ENCODE measurements around the gene KLF3. TPM values are rescaled to one million over a fixed set of nuclear protein-coding genes. Genes with fewer than 3 reads are reported as not detected.

Gene KLF3
- total and polyA plus RNA-seq, 2 of the 8 experiments (the other 6 are each of a cell fraction or from before 2014, with no cell fraction given) = 8.0 to 14.9 TPM

DNA sequence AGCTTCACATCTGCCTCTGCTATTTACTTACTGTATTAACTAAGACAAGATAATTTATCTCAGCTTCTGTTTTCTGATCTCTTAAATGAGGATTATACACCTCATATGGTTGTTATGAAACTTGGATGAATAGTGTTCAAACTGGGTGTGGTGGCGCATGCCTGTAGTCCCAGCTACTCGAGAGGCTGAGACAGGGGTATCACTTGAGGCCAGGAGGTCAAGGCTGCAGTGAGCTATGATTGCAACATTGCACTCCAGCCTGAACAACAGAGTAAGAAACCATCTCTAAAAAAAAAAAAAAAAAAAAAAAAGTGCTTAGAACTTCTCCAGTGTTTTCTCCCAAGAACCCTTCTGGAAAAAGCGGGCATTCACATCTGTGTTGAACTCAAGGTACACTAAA, 19.8 kb upstream of the KLF3 start:
- Histone ChIP-seq H2AK5ac (ENCODE audit: low read depth, low read length) (no peak overlapping the region), H3K9me3 (ENCODE audit: insufficient read depth in 2 of 2, low read depth in 1 of 2, low read length in 1 of 2) (no peaks in the 10 kb centered on the region), H3K4me2 (ENCODE audit: insufficient read depth in 1 of 2, low read depth in 2 of 2, low read length in 2 of 2) (no peak overlapping the region), H2AFZ (ENCODE audit: low read length) (no peak overlapping the region), H2BK15ac (ENCODE audit: low read length) (no peak overlapping the region), H2BK5ac (ENCODE audit: low read depth, low read length) (no peak overlapping the region), H4K5ac (ENCODE audit: insufficient read length, low read depth, low read length) (no peak overlapping the region), H3K4ac (replicated peaks; ENCODE audit: insufficient read length, low read depth, low read length) (no peak overlapping the region), H4K91ac (replicated peaks; ENCODE audit: insufficient read length, low read length) (no peak overlapping the region), H3K79me2 (ENCODE audit: control insufficient read depth in 1 of 2, insufficient read depth in 2 of 2, low read length in 2 of 2) (no peaks in the 10 kb centered on the region; a peak in 1 of 4 replicates), H3K18ac (ENCODE audit: extremely low read depth, low read length) (no peak overlapping the region), H3K27me3 (replicated peaks in 1 of 4; ENCODE audit: control insufficient read depth in 3 of 4, extremely low read depth in 1 of 4, insufficient read depth in 3 of 4, low read length in 3 of 4) (no peaks in the 10 kb centered on the region), H4K20me1 (replicated peaks in 1 of 2; ENCODE audit: control insufficient read depth in 1 of 2, insufficient read depth in 2 of 2, low read length in 2 of 2) (no peaks in the 10 kb centered on the region), H3K4me3 (ENCODE audit: extremely low read depth in 1 of 4, insufficient read depth in 2 of 4, low read depth in 3 of 4, low read length in 4 of 4) (no peak overlapping the region), H2BK20ac (ENCODE audit: low read length) (no peak overlapping the region), H3K79me1 (ENCODE audit: low read depth, low read length) (no peaks in the 10 kb centered on the region), H4K8ac (ENCODE audit: extremely low read depth, insufficient read depth, low read length) (no peak overlapping the region), H3K23ac (ENCODE audit: insufficient read length) (no peak overlapping the region), H3K9ac (replicated peaks in 1 of 4; ENCODE audit: extremely low read depth in 1 of 4, low read depth in 3 of 4, low read length in 3 of 4) (no peak overlapping the region), H3K56ac (replicated peaks; ENCODE audit: insufficient read length, low read depth, low read length) (no peak overlapping the region), H3K14ac (ENCODE audit: insufficient read length) (no peak overlapping the region), H3K27ac (ENCODE audit: low read depth, low read length) (no peak overlapping the region), H3K23me2 (ENCODE audit: low read depth, low read length) (no peaks in the 10 kb centered on the region), H3K4me1 (replicated peaks in 1 of 4; ENCODE audit: control insufficient read depth in 3 of 4, insufficient read depth in 4 of 4, low read length in 3 of 4) (no peaks in the 10 kb centered on the region), H2BK120ac (replicated peaks; ENCODE audit: low read depth, low read length) (no peak overlapping the region), H2BK12ac (ENCODE audit: low read depth, low read length) (no peak overlapping the region), H3K36me3 (ENCODE audit: control insufficient read depth in 2 of 4, insufficient read depth in 4 of 4, low read length in 3 of 4) (no peaks in the 10 kb centered on the region)
- FAIRE-seq (no peak), DNase-seq (ENCODE audit: low read depth in 1 of 2, low spot score in 2 of 2) (no peak)
- ChIA-PET POLR2A (ENCODE audit: partially characterized antibody) (no interaction called here), CTCF (ENCODE audit: partially characterized antibody) (interaction anchor here (0.6 to 1.3 kb wide), 6 partner anchors 18 to 442 kb away, joined by 3 to 4 read pairs (median 3); no protein-coding TSS in a partner anchor)
- 94% methylated on average over 3 of the region's 3 CpGs; no CpG with 5 or more reads in 1 of the 2 experiments for WGBS, 2 experiments (ENCODE audit: extremely low coverage in 1 of 2, insufficient coverage in 1 of 2, insufficient read length in 1 of 2, insufficient replicate concordance in 2 of 2, low coverage in 1 of 2, low lambda C conversion rate in 2 of 2, missing lambda C conversion rate in 1 of 2)
- TF ChIP-seq BRCA1 (IDR thresholded peaks at IDR 0.05; ENCODE audit: low read depth, low read length) (no peak), EGR1 (IDR thresholded peaks at IDR 0.05; ENCODE audit: borderline replicate concordance, low read depth, low read length) (no peak), KDM1A (IDR thresholded peaks at IDR 0.05; ENCODE audit: borderline replicate concordance, low read length) (no peak), PHF8 (conservative IDR thresholded peaks at IDR 0.05; ENCODE audit: low read depth, low read length) (no peak), BACH1 (IDR thresholded peaks at IDR 0.05; ENCODE audit: low read length) (no peak), SP4 (IDR thresholded peaks at IDR 0.05; ENCODE audit: low read length) (no peak), KDM4A (IDR thresholded peaks at IDR 0.05; ENCODE audit: low read depth, low read length, severe bottlenecking) (no peak), SIX5 (IDR thresholded peaks at IDR 0.05; ENCODE audit: low read depth, low read length) (no peak), RAD21 (IDR thresholded peaks at IDR 0.05 in 1 of 2, conservative IDR thresholded peaks at IDR 0.05 in 1 of 2; ENCODE audit: low read depth in 2 of 2, low read length in 2 of 2) (no peak)
- TF ChIP-seq, protein P1, sequence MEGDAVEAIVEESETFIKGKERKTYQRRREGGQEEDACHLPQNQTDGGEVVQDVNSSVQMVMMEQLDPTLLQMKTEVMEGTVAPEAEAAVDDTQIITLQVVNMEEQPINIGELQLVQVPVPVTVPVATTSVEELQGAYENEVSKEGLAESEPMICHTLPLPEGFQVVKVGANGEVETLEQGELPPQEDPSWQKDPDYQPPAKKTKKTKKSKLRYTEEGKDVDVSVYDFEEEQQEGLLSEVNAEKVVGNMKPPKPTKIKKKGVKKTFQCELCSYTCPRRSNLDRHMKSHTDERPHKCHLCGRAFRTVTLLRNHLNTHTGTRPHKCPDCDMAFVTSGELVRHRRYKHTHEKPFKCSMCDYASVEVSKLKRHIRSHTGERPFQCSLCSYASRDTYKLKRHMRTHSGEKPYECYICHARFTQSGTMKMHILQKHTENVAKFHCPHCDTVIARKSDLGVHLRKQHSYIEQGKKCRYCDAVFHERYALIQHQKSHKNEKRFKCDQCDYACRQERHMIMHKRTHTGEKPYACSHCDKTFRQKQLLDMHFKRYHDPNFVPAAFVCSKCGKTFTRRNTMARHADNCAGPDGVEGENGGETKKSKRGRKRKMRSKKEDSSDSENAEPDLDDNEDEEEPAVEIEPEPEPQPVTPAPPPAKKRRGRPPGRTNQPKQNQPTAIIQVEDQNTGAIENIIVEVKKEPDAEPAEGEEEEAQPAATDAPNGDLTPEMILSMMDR (IDR thresholded peaks at IDR 0.05; ENCODE audit: control extremely low read depth in 1 of 3, insufficient read depth in 1 of 3, low read depth in 1 of 3, low read length in 3 of 3) = no peak
- TF ChIP-seq, protein P2, sequence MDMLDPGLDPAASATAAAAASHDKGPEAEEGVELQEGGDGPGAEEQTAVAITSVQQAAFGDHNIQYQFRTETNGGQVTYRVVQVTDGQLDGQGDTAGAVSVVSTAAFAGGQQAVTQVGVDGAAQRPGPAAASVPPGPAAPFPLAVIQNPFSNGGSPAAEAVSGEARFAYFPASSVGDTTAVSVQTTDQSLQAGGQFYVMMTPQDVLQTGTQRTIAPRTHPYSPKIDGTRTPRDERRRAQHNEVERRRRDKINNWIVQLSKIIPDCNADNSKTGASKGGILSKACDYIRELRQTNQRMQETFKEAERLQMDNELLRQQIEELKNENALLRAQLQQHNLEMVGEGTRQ (IDR thresholded peaks at IDR 0.05; ENCODE audit: low read length) = no peak
